Measurements from ENCODE around the gene ZNF783. TPM values are rescaled to one million over a fixed set of nuclear protein-coding genes. Genes with fewer than 3 reads are reported as not detected.

ZNF783 gene
- total RNA-seq, 1 donor from 2014 or later = 19.0 TPM

- Mint-ChIP-seq H3K27me3 (ENCODE audit: low read depth) (peaks cover 11% of the 10 kb centered on the region), H3K4me3 (ENCODE audit: unreplicated experiment) (no peak overlapping the region), H3K9me3 (ENCODE audit: low read depth) (peaks cover 10% of the 10 kb centered on the region), H3K27ac (ENCODE audit: unreplicated experiment) (no peak overlapping the region), H3K4me1 (ENCODE audit: low read depth) (no peaks in the 10 kb centered on the region), H3K36me3 (ENCODE audit: low read depth) (no peaks in the 10 kb centered on the region)
- no peak for TF ChIP-seq CTCF (IDR thresholded peaks at IDR 0.05)
- DNase-seq (ENCODE audit: low spot score) = no peak
These were observed 49.1 kb downstream of the ZNF783 start for GRCh38 chr7:149310990-149311573.

GRCh38 chr7:149313981-149314380 lies 52.0 kb downstream of the ZNF783 start:
- Mint-ChIP-seq H3K36me3 (ENCODE audit: low read depth) (no peaks in the 10 kb centered on the region), H3K27me3 (ENCODE audit: low read depth) (peaks cover 24% of the 10 kb centered on the region), H3K4me1 (ENCODE audit: low read depth) (no peaks in the 10 kb centered on the region), H3K4me3 (ENCODE audit: unreplicated experiment) (no peak overlapping the region), H3K9me3 (ENCODE audit: low read depth) (peaks cover 15% of the 10 kb centered on the region), H3K27ac (ENCODE audit: unreplicated experiment) (no peak overlapping the region)
- no peak for TF ChIP-seq CTCF (IDR thresholded peaks at IDR 0.05)
- DNase-seq (ENCODE audit: low spot score) = no peak

GRCh38 chr7:149316606-149317005 lies 54.6 kb downstream of the ZNF783 start:
- Mint-ChIP-seq H3K27me3 (ENCODE audit: low read depth) (peaks cover 24% of the 10 kb centered on the region), H3K4me3 (ENCODE audit: unreplicated experiment) (no peak overlapping the region), H3K4me1 (ENCODE audit: low read depth) (peaks cover 5% of the 10 kb centered on the region), H3K27ac (ENCODE audit: unreplicated experiment) (no peak overlapping the region), H3K9me3 (ENCODE audit: low read depth) (peaks cover 15% of the 10 kb centered on the region), H3K36me3 (ENCODE audit: low read depth) (no peaks in the 10 kb centered on the region)
- TF ChIP-seq CTCF (IDR thresholded peaks at IDR 0.05) = no peak
- no peak for DNase-seq (ENCODE audit: low spot score)

- Mint-ChIP-seq H3K4me1 (ENCODE audit: low read depth) (peaks cover 14% of the 10 kb centered on the region), H3K9me3 (ENCODE audit: low read depth) (peaks cover 15% of the 10 kb centered on the region), H3K27ac (ENCODE audit: unreplicated experiment) (no peak overlapping the region), H3K36me3 (ENCODE audit: low read depth) (no peaks in the 10 kb centered on the region), H3K4me3 (ENCODE audit: unreplicated experiment) (no peak overlapping the region), H3K27me3 (ENCODE audit: low read depth) (peaks cover 24% of the 10 kb centered on the region)
- no peak for DNase-seq (ENCODE audit: low spot score)
- no peak for TF ChIP-seq CTCF (IDR thresholded peaks at IDR 0.05)
These were observed 55.5 kb downstream of the ZNF783 start for GRCh38 chr7:149317496-149317895.

GRCh38 chr7:149317986-149318672 lies 56.1 kb downstream of the ZNF783 start:
- DNase-seq (ENCODE audit: low spot score) = no peak
- H3K27ac Mint-ChIP-seq (ENCODE audit: unreplicated experiment) = no peak overlapping the region
- H3K9me3 Mint-ChIP-seq (ENCODE audit: low read depth) = peaks cover 15% of the 10 kb centered on the region
- TF ChIP-seq CTCF (IDR thresholded peaks at IDR 0.05) = peak; percentile 10
- no peaks in the 10 kb centered on the region for H3K36me3 Mint-ChIP-seq (ENCODE audit: low read depth)
- peaks cover 24% of the 10 kb centered on the region for H3K27me3 Mint-ChIP-seq (ENCODE audit: low read depth)
- peaks cover 15% of the 10 kb centered on the region for H3K4me1 Mint-ChIP-seq (ENCODE audit: low read depth)
- H3K4me3 Mint-ChIP-seq (ENCODE audit: unreplicated experiment) = no peak overlapping the region
